Brain microvascular endothelial cell (primary cell): ENCODE results near the gene GRPEL1.

Experiments used
- DNase-seq: peaks from one replicate; pipeline ENCODE4 v3.0.0-alpha.2; 2020
- H3K27ac ChIP-seq: fragments of 250-450 bp; sonication (Bioruptor Pico); 2 replicates; pipeline ENCODE4 v1.5.1; 2020; ENCODE audit warnings: mild to moderate bottlenecking, moderate library complexity
- H3K27me3 ChIP-seq: fragments of 250-450 bp; sonication (Bioruptor Pico); replicated peaks from 2 replicates; pipeline ENCODE4 v1.5.1; 2020; ENCODE audit warnings: mild to moderate bottlenecking
- H3K36me3 ChIP-seq: fragments of 250-450 bp; sonication (Bioruptor Pico); replicated peaks from 2 replicates; pipeline ENCODE4 v1.5.1; 2020; ENCODE audit warnings: mild to moderate bottlenecking
- H3K4me3 ChIP-seq: 2 replicates; pipeline ENCODE4 v1.5.1; 2011; ENCODE audit warnings: low read depth, mild to moderate bottlenecking, control low read depth, low read length, moderate library complexity
- CTCF ChIP-seq: IDR thresholded peaks from 2 replicates; pipeline ENCODE4 v1.5.1; 2011; ENCODE audit warnings: low read depth, mild to moderate bottlenecking, moderate library complexity, low read length, control low read depth, inconsistent platforms; ENCODE audit errors: missing control alignments
- in situ Hi-C: cut with HindIII; loops from 2 replicates; pipeline ENCODE4 v1.10.0; 2017; ENCODE audit warnings: low sequenced_read_pairs, low pct_ligation_motif_present

The GRPEL1 gene

GRCh38 chr4:7045961-7046921, 21.6 kb downstream of the GRPEL1 start:
- DNase-seq: no peak
- H3K36me3 ChIP-seq: no peaks in the 10 kb centered on the region
- TF ChIP-seq CTCF: no peak
- H3K27me3 ChIP-seq: no peaks in the 10 kb centered on the region
- in situ Hi-C loops: no loop called here
- H3K27ac ChIP-seq: no peak overlapping the region
- H3K4me3 ChIP-seq: no peak overlapping the region

GRCh38 chr4:7045553-7045952, 22.3 kb downstream of the GRPEL1 start:
- Histone ChIP-seq H3K27ac (no peak overlapping the region), H3K4me3 (no peak overlapping the region), H3K36me3 (no peaks in the 10 kb centered on the region), H3K27me3 (no peaks in the 10 kb centered on the region)
- in situ Hi-C loops: no loop called here
- no peak for DNase-seq
- no peak for TF ChIP-seq CTCF

DNA sequence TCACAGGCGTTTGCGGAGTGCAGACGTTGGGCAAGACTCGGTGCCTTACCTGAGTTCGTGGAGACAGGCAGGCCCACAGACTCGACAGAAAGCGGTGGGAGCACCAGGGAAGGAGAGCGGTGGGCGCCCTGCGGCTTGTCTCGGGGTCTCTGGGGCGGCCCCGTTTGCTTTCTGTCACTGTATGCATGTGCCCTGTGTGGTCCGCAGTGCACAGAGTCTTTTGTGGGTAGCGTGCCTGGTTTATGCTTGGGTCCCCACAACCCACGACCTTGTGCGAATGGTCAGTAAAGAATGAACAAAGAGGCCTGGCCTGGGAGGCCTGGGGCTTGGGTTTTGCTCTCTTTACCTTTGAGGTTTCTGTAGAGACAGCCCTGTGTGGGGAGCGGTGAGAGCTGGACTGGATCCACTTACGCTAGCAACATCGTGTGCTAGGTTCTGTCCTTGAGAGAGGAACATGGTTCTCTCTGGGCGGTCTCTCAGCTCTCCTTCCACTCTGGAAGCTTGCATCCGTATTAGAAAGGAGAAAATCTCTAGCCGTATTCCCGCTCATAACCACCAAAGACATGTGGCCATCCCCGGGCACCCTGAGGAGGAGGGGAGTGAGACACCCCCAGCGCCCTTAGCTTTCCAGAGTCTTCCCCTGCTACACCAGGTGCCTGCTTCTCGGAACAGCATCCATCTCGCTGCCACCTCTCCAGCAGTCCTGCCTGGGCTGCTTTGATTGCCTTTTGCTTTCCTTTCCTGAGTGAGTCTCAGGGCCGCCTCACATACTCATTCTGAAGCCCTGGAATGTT, 23.5 kb downstream of the GRPEL1 start:
- H3K27ac ChIP-seq: no peak overlapping the region
- no peaks in the 10 kb centered on the region for H3K27me3 ChIP-seq
- H3K36me3 ChIP-seq: no peaks in the 10 kb centered on the region
- no peak for DNase-seq
- in situ Hi-C loops: no loop called here
- H3K4me3 ChIP-seq: peak overlapping the region; percentile 79
- TF ChIP-seq CTCF: no peak

- H3K27me3 ChIP-seq: no peaks in the 10 kb centered on the region
- no peak for DNase-seq
These were observed 24.4 kb downstream of the GRPEL1 start, which contains the start of gene TADA2B for GRCh38 chr4:7043284-7044136. Gene TADA2B (plus strand): TSS chr4:7043372. CDS start chr4:7043580, 208 bp downstream.

More at GRCh38 chr4:7043284-7044136, 24.4 kb downstream of the GRPEL1 start, which contains the start of gene TADA2B:
- Histone ChIP-seq H3K27ac (peak within 1 kb of the TSS; percentile 71), H3K4me3 (peak within 1 kb of the TSS; percentile 79), H3K36me3 (no peaks in the 10 kb centered on the region)
- TF ChIP-seq CTCF: peak; percentile 28
- in situ Hi-C loops: no loop called here
